H54 (cell line): ENCODE measurements around the gene GDF2.

Experiments used
- DNase-seq: peaks from one replicate; pipeline ENCODE4 v3.0.0; 2011; ENCODE audit warnings: low spot score, mixed read lengths; ENCODE audit not compliant: insufficient read length
- FAIRE-seq: peaks from 3 replicates; lab custom pipeline; 2011; peaks lifted over from hg19 to GRCh38; lab: Jason Lieb, UNC
- POLR2A ChIP-seq: IDR thresholded peaks from 2 replicates; pipeline ENCODE4 v1.6.1; 2011; ENCODE audit warnings: low read depth, mild to moderate bottlenecking, low read length

GDF2 gene

DNA sequence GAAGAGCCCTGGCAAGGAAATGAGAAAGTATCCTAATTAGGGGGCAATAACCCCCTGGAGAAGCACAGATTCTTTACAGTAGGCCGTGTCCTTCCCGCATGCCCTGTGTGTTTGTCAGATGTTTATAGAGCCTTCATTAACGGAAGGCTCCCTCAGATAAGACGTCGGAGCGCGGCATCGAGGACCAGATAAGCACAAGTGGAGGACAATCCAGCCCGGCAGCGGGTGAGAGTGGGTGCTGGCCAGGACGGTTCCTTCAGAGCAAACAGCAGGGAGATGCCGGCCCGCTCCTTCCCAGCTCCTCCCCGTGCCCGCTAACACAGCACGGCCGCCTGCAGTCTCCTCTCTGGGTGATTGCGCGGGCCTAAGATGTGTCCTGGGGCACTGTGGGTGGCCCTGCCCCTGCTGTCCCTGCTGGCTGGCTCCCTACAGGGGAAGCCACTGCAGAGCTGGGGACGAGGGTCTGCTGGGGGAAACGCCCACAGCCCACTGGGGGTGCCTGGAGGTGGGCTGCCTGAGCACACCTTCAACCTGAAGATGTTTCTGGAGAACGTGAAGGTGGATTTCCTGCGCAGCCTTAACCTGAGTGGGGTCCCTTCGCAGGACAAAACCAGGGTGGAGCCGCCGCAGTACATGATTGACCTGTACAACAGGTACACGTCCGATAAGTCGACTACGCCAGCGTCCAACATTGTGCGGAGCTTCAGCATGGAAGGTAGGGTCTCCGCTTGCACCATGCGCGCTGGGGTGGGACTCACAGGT, at the start of gene GDF2:
Gene GDF2 (plus strand): TSS at position 155 of the 762 bp plus-strand sequence. CDS start 215 bp downstream, at position 370.
- FAIRE-seq: no peak
- no peak for TF ChIP-seq POLR2A

DNA sequence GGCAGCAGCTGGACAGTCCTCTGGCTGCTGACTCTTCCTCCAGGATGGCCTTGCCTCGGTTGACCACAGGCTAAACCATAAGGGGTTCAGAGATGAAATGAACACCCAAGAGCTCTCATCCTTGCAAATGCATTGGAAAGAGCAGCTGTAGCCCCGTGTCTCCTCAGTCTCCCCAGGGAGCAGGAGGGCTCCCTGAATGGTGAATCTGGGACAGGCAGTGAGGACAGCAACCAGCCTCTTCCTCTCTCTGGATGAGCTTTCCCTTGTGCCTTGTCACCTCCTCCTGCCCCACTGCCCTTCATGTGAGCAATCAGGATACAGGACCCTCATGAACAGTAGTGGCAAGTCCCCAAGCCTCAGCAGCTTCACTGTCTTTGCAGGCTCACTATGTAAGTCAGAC, 46.2 kb upstream of the GDF2 start:
- TF ChIP-seq POLR2A: no peak
- FAIRE-seq (no peak), DNase-seq (no peak)

More for the DNA sequence above, at the start of gene GDF2:
- DNase-seq: no peak

DNA sequence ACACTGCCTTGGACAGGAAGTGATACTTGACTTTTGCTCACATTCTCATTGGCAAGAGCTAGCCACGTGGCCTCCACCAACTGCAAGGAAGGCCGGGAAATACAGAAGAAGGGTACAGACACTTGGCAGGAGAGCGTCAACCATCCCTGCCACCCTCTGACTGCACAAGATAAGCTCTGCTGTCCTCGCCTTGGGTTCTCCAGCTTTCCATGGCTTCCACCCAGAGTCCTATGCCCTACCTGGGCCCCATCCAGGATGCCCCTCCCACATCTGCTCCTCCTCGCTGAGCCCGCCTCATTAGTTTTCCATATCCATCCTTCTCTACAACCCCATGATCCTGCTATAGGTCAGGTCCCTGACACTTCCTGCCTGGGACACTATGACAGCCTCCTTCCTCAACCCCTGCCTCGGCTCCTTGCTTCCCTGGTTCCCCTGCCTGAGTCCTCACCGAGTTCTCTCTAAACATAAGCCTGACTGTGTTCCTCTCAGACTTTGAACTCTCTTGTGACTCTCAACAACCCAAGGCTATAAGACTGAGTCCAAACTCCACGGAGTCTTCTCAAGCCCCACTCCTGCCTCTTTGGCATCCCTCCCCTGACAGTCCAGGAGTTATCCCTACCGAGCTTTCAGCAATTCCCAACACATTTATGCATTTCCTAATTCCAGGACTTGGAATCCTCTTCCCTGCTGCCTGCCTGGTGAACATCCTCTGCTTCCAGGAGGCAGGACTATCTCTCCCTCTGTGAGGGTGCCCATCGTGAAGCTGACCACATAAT, 45.5 kb upstream of the GDF2 start:
- no peak for FAIRE-seq
- TF ChIP-seq POLR2A: no peak
- no peak for DNase-seq

DNA sequence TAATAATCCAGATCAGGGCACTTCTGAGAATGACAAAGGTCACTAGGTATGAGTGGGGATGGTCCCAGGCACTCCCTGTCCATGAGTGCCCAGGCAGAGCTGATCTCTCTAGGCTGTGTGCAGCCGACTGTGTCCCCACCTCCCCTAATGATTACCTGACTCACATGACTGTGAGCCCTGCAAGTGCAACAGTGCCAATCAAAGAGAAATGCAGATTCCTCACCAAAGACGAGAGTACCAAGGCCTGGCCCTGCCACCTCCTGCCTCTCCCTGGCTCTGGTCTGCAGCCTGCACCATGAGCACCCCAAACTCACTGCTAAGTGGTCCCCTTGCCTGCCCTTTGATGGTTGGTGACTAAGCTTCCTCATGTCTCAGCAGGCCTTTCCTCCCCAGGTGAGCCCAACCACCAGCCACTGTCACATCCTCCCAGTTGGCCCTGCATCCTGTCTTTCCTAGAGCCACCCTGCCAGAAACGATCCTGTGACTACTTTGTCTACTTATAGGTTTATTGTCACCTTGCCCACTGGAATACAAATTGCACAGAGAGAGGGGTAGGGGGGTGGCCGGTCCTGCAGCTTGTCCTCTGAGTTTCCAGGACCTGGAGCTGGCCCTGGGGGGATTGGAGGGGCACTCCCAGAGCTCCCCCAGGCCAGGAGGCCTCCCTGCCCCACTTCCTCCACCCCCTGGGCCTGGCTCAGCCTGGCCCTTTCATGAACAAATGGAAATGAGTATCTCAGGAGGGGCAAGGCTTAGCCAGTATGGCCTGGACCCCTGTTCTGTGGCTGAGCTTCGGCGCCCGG, 44.7 kb upstream of the GDF2 start:
- no peak for FAIRE-seq
- no peak for TF ChIP-seq POLR2A
- no peak for DNase-seq

DNA sequence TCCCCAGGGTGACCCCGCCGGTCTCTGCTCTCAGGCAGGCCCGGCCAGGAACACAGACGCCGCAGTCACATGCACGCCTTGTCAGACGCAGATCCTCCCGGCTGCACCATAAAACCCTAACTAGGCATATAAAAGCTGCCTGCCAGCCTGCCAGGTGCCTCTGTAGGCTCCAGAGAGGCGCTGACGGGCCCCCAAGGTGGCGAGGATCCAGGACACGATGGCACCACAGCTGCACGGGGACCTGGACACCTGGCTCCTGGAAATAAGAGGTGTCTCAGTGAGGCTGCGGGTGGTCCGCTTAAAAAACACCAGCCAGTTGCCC, 44.1 kb upstream of the GDF2 start:
- FAIRE-seq (no peak), DNase-seq (no peak)
- no peak for TF ChIP-seq POLR2A

DNA sequence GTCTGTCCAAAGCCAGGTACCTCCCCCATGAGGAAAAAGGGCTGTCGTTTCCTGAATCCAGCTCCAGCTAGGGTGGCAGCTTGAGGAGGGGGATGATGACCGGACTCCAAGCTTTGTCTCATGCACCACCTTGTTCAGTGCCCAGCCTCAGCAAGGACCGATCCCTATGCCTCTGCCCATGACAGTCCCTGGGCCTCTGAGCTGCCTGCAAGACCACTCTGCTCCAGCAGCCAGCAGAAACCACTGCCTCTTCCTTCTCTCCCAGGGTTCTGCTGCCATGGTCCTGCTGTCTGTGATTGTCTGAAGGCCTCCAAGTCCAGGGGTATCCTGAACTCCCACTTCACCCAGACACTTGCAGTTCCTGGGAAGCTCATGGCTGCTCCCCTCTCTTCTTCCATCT, 43.5 kb upstream of the GDF2 start:
- no peak for FAIRE-seq
- no peak for DNase-seq
- TF ChIP-seq POLR2A: no peak

DNA sequence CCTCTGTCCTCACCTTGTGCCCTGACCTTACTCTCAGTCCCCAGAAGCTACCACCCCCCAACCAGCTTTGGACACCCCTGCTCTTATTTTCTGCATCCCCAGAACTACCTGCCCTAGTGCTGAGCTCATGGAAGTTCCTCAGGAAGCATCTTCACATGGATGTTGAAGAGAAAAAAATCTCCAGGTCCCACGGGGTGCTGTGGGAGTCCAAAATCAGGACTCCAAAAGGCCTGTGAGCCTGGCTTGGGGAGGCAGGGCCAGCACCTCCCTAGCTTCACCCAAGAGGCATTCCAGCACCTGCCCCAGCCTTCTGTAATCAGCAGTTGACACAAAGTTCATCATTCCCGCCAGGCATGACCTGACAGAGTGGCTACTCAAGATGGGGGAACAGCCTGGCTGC, 43.0 kb upstream of the GDF2 start:
- FAIRE-seq (no peak), DNase-seq (no peak)
- no peak for TF ChIP-seq POLR2A

DNA sequence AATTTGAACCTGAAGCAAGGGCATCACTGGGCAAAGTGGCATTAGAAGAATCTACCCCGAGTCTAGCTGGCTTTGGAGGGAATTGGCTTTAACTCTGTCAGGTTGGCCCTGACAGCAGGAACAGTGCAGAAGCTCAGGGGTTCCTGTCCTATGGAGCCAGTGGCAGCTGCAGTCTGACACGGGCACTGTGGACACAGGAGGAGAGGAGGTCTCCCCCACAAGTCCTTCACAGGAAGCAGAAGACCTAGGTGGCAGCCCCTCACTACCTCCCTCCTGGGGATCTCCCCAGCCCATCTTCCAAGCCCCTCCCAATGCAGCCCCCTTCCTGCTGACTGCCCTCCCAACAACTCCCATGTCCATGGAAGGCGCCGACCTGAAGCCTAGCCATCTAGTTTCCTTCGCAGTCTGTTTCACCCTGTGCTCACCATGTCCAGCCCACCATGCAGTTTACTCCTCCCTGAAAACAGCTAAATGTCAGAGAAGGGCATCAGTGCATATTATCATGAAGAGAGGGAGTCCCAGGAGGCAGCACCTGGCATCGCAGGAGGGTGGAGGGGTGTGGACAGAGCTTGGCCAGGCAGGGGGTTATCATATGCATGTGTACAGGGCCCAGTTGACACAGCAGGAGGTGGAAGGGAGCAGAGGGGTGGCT, 40.1 kb upstream of the GDF2 start:
- no peak for FAIRE-seq
- no peak for DNase-seq
- TF ChIP-seq POLR2A: no peak

DNA sequence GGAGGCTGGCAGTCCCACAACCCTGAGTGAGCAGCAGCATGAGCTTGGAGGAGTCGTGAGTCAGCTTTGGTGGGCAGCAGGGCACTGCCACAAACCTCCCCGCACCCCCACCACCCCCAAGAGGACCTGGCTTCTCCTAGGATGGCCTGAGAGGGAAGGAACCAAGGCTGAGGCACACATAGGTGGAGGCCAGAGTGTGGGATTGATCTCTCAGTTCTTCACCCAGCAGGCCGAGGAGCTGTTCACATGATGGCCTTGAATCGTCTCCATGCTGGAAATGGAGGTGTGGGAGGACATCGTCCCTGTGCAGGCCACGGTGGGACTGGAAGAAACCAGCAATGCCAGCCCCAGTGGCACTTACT, 39.6 kb upstream of the GDF2 start:
- FAIRE-seq: no peak
- TF ChIP-seq POLR2A: no peak

DNA sequence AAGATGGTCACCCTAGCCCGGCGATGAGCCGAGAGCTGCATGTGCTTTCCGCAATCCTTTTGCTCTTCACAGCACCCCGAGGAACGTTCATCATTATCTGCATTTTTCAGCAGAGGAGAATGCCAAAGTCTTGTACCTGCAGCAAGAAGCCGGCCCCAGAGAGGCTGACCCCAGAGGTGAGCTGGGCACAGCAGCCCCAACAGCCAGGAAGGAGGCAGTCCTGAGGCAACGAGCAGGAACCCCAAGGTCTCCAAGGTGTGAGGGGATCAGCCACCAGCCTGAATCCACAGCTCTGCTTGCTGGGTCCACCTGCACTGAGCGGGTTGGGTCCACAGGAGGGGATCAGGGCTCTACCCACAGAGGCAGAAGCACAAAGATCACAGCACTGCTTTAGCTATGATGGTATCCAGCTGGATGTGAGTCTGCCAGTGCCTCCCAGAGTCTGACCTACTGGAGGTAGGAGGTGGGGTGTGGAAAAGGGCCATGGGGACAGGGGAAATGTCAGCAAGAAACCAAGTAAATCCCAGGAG, 39.1 kb upstream of the GDF2 start:
- TF ChIP-seq POLR2A: no peak
- no peak for DNase-seq
- no peak for FAIRE-seq

More for the DNA sequence above, 39.6 kb upstream of the GDF2 start:
- DNase-seq: no peak

DNA sequence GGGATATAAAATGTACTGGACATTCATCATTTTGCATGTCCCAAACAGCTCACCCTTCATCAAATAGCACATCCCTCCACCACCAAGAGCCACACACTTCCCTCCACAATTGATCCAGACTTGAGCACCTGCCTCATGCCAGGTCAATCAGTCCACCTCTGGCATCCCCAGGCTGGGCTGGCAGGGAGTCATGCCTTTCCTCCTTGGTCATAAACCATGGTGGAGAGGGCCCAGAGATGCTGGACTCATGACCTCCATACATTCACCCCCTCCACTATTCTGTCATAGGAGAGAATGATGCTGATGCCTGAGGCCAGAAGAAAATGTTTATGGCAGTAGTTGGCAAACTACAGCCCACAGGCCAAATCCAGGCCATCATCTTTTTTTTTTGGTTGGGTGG, 38.4 kb upstream of the GDF2 start:
- TF ChIP-seq POLR2A: no peak
- FAIRE-seq (no peak), DNase-seq (no peak)

DNA sequence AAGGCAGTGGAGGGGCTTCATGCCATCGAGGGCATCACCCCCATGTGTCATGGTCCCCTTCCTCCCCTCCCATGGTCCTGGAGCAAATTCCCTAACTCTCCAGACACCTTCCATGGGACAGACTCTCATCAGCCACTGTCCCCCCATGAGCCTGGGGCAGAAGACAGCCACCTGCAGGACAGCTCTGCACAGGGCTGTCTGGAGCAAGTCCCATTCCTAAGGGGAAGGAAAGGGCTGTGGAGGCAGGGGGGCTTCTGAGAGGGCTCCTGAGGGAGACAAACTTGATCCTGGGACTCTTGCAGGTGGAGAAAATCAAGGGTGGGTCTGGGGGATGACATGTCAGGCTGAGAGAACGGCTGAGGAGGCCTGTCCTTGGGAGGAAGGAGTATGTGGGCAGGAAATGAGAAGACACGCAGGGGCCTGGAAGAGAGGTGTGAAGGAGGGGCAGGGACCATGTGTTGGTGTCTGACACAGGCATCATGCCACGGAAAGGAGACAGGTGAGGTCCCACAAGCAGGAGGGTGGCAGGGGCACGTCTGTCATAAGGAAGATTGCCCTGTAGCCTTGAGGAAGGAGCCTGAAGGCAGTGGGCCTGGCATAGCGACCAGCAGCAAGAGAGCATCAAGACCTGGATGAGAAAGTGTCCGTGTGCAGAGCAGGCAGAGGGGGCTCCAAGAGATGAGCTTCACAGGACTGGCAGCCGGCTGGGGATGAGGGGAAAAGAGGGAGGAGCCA, 36.7 kb upstream of the GDF2 start:
- DNase-seq: no peak
- no peak for TF ChIP-seq POLR2A
- no peak for FAIRE-seq

DNA sequence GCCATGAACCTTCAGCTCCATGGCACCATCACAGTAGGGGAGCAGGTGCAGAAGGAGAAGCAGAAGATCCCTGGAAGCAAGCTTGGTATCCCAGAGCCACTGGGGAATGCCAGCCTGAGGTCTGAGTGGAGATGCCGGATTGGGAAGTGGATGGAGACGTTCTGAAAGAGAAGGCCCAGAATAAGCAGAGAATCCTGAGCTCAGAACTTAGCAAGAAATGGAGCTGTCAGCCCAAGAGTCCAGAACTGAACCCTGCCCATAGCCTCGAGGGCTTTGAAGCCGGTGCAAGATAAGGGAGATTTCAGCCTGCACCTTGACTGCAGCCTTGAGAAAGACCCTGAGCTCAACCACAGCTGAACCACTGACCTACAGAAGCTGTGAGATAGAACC, 36.1 kb upstream of the GDF2 start:
- no peak for TF ChIP-seq POLR2A
- FAIRE-seq: no peak
- DNase-seq: no peak
